Suppressor macrophage treated with lipopolysaccharide for 1 hour (primary cell): ENCODE measurements around the gene B3GALT5.

ENCODE experiments used
- DNase-seq, 3 donors: peaks; one replicate each; pipeline ENCODE4 v3.0.0-alpha.2; 2020 to 2022

Gene B3GALT5

GRCh38 chr21:39707316-39707715, 94.6 kb downstream of the B3GALT5 start:
- no peak for DNase-seq

- no peak for DNase-seq
Measured at GRCh38 chr21:39710866-39711265, 98.1 kb downstream of the B3GALT5 start.

GRCh38 chr21:39712273-39712672, 99.5 kb downstream of the B3GALT5 start:
- DNase-seq: no peak

- no peak for DNase-seq
Measured at GRCh38 chr21:39712976-39713375, 100.2 kb downstream of the B3GALT5 start.

- no peak for DNase-seq
Measured at GRCh38 chr21:39713905-39714304, 101.2 kb downstream of the B3GALT5 start.

GRCh38 chr21:39714331-39714730, 101.6 kb downstream of the B3GALT5 start:
- no peak for DNase-seq

- DNase-seq: peak; percentile 54 to 79 (median 70)
Measured at GRCh38 chr21:39715804-39716397, 103.2 kb downstream of the B3GALT5 start.

GRCh38 chr21:39720126-39720778, 107.5 kb downstream of the B3GALT5 start:
- no peak for DNase-seq

- DNase-seq: no peak
Measured at GRCh38 chr21:39721885-39722284, 109.1 kb downstream of the B3GALT5 start.
